Measurements from ENCODE around the gene TTC16. TPM values are rescaled to one million over a fixed set of nuclear protein-coding genes. Genes with fewer than 3 reads are reported as not detected.

TTC16 gene
- total RNA-seq, 1 donor from 2014 or later: not detected

DNA sequence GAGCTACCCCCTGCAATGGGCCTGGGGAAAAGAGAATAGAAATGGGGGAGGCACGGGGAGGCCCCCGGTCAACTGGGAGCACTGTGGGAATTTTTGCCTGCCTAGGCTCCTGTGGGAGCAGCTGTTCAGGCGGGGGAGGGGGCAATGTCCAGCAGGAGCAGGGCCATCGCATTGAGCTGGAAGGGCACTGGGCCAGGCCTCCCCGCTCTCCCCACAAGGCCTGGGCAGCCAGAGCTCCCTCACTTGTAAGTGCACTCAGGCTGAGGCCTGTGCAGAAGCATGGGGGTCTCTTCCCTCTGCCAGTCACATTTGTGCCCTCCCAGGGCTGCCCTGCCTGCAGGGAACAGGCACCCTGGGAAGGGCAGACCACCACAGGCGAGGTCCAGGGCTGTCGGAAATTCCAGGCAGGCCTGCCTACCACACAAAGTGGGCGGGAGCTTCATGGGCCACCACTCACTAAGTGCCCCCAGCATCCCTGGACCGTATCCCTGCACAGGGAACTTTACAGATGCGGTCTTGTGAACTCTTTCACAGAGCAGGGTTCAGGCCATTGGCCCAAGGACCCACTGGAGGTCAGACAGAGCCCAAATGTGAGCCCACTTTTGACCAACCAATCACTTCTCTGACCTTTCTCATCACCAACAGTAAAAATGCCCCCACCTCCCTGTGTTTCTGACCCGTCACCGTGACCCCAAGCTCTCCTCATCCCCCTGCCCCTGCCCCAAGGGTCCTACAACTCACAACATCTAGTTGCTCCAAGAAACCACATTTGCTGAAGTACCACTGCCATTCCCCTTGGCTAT, 10.1 kb upstream of the TTC16 start:
- no peaks in the 10 kb centered on the region for H3K4me1 ChIP-seq (ENCODE audit: insufficient read depth, low read length)
- no peaks in the 10 kb centered on the region for H3K27me3 ChIP-seq (ENCODE audit: insufficient read depth, low read length)
- TF ChIP-seq, protein P1, sequence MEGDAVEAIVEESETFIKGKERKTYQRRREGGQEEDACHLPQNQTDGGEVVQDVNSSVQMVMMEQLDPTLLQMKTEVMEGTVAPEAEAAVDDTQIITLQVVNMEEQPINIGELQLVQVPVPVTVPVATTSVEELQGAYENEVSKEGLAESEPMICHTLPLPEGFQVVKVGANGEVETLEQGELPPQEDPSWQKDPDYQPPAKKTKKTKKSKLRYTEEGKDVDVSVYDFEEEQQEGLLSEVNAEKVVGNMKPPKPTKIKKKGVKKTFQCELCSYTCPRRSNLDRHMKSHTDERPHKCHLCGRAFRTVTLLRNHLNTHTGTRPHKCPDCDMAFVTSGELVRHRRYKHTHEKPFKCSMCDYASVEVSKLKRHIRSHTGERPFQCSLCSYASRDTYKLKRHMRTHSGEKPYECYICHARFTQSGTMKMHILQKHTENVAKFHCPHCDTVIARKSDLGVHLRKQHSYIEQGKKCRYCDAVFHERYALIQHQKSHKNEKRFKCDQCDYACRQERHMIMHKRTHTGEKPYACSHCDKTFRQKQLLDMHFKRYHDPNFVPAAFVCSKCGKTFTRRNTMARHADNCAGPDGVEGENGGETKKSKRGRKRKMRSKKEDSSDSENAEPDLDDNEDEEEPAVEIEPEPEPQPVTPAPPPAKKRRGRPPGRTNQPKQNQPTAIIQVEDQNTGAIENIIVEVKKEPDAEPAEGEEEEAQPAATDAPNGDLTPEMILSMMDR (IDR thresholded peaks at IDR 0.05; ENCODE audit: insufficient read depth, low read depth, low read length): no peak
- TF ChIP-seq EZH2 (IDR thresholded peaks at IDR 0.05; ENCODE audit: insufficient read depth, low read length): no peak
- no peak overlapping the region for H3K27ac ChIP-seq (ENCODE audit: low read depth, low read length)
- no peaks in the 10 kb centered on the region for H3K79me2 ChIP-seq (ENCODE audit: insufficient read depth, low read length)
- H3K9ac ChIP-seq (ENCODE audit: low read length): no peak overlapping the region
- no peaks in the 10 kb centered on the region for H3K36me3 ChIP-seq (ENCODE audit: insufficient read depth, low read length)
- H3K9me3 ChIP-seq (ENCODE audit: insufficient read depth, low read depth, low read length): no peaks in the 10 kb centered on the region
- Mint-ChIP-seq H3K27me3 (ENCODE audit: low read depth, unreplicated experiment) (peaks cover 9% of the 10 kb centered on the region), H3K27ac (ENCODE audit: unreplicated experiment) (no peak overlapping the region), H3K9me3 (ENCODE audit: unreplicated experiment) (peaks cover 2% of the 10 kb centered on the region), H3K36me3 (ENCODE audit: low read depth, unreplicated experiment) (peaks cover 10% of the 10 kb centered on the region), H3K4me3 (ENCODE audit: unreplicated experiment) (no peak overlapping the region), H3K4me1 (ENCODE audit: low read depth, unreplicated experiment) (no peaks in the 10 kb centered on the region)
- DNase-seq (ENCODE audit: low read depth) (no peak), FAIRE-seq (no peak)
- peaks cover 7% of the 10 kb centered on the region for H4K20me1 ChIP-seq (ENCODE audit: insufficient read depth, low read length)
- no peak overlapping the region for H2AFZ ChIP-seq (ENCODE audit: low read depth, low read length)
- no peak overlapping the region for H3K4me3 ChIP-seq (ENCODE audit: insufficient read depth, low read depth, low read length)
- no peak overlapping the region for H3K4me2 ChIP-seq (ENCODE audit: low read length)

DNA sequence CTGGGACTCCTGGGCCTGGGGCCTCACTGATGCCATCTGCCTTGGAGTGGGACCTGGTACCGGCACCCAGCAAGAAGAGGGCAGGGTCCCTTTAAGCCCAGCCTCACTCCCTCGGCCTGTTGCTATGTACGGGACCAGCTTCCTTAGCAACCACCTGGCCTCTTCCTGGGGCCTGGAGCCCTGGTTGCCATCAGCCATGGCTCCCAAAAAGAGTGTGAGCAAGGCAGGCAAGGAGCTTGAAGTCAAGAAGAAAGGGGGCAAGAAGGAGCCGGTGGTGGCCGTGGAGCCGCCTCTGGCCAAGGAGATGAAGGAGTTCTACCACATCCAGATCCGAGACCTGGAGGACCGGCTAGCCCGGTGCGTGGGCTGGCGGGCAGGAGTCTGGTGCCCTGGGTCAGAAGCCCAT, 9.0 kb upstream of the TTC16 start, which contains the start of gene CFAP157:
Gene CFAP157, plus strand, starts transcription at position 153 of the 406 bp plus-strand sequence. Its CDS starts 44 bp downstream, at position 197.
- Histone ChIP-seq H3K4me1 (ENCODE audit: insufficient read depth, low read length) (no peaks in the 10 kb centered on the region), H3K27me3 (ENCODE audit: insufficient read depth, low read length) (no peaks in the 10 kb centered on the region), H2AFZ (ENCODE audit: low read depth, low read length) (no peak within 1 kb of the TSS), H4K20me1 (ENCODE audit: insufficient read depth, low read length) (peaks cover 17% of the 10 kb centered on the region), H3K9me3 (ENCODE audit: insufficient read depth, low read depth, low read length) (no peaks in the 10 kb centered on the region), H3K4me3 (ENCODE audit: insufficient read depth, low read depth, low read length) (no peak within 1 kb of the TSS), H3K27ac (ENCODE audit: low read depth, low read length) (no peak within 1 kb of the TSS), H3K79me2 (ENCODE audit: insufficient read depth, low read length) (no peaks in the 10 kb centered on the region), H3K4me2 (ENCODE audit: low read length) (no peak within 1 kb of the TSS), H3K36me3 (ENCODE audit: insufficient read depth, low read length) (no peaks in the 10 kb centered on the region), H3K9ac (ENCODE audit: low read length) (no peak within 1 kb of the TSS)
- Mint-ChIP-seq H3K27ac (ENCODE audit: unreplicated experiment) (no peak within 1 kb of the TSS), H3K4me1 (ENCODE audit: low read depth, unreplicated experiment) (no peaks in the 10 kb centered on the region), H3K9me3 (ENCODE audit: unreplicated experiment) (peaks cover 2% of the 10 kb centered on the region), H3K27me3 (ENCODE audit: low read depth, unreplicated experiment) (peaks cover 9% of the 10 kb centered on the region), H3K4me3 (ENCODE audit: unreplicated experiment) (no peak within 1 kb of the TSS), H3K36me3 (ENCODE audit: low read depth, unreplicated experiment) (peaks cover 10% of the 10 kb centered on the region)
- DNase-seq (ENCODE audit: low read depth) (no peak), FAIRE-seq (no peak)
- TF ChIP-seq EZH2 (IDR thresholded peaks at IDR 0.05; ENCODE audit: insufficient read depth, low read length): no peak
- TF ChIP-seq, protein P1 (IDR thresholded peaks at IDR 0.05; ENCODE audit: insufficient read depth, low read depth, low read length): no peak

DNA sequence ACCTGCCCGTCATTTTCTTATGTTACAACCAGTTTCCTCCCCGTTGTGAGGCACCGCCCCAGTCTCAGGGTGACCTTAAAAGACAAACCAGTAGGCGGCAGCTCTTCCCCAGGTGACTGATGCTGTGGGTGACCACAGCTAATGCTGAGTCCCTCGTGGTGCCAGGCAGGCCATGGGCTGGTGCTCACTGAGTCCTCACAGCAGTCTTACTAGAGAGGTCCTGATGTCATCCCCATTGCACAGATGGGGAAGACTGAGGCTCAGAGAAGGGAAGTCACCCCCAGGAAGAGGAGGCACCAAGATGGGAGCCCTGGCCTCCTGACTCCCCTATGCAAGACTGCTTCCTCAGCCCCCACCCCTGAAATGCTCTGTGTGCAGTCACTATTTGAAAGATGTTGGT, 8.1 kb upstream of the TTC16 start:
- H3K27me3 Mint-ChIP-seq (ENCODE audit: low read depth, unreplicated experiment): peaks cover 9% of the 10 kb centered on the region
- Histone ChIP-seq H3K4me1 (ENCODE audit: insufficient read depth, low read length) (no peaks in the 10 kb centered on the region), H3K79me2 (ENCODE audit: insufficient read depth, low read length) (no peaks in the 10 kb centered on the region), H3K9me3 (ENCODE audit: insufficient read depth, low read depth, low read length) (no peaks in the 10 kb centered on the region), H3K4me3 (ENCODE audit: insufficient read depth, low read depth, low read length) (no peak overlapping the region), H3K9ac (ENCODE audit: low read length) (no peak overlapping the region), H2AFZ (ENCODE audit: low read depth, low read length) (no peak overlapping the region), H3K27me3 (ENCODE audit: insufficient read depth, low read length) (no peaks in the 10 kb centered on the region), H3K36me3 (ENCODE audit: insufficient read depth, low read length) (no peaks in the 10 kb centered on the region), H3K27ac (ENCODE audit: low read depth, low read length) (no peak overlapping the region), H4K20me1 (ENCODE audit: insufficient read depth, low read length) (peaks cover 25% of the 10 kb centered on the region), H3K4me2 (ENCODE audit: low read length) (no peak overlapping the region)
- H3K4me3 Mint-ChIP-seq (ENCODE audit: unreplicated experiment): no peak overlapping the region
- no peak for FAIRE-seq
- TF ChIP-seq EZH2 (IDR thresholded peaks at IDR 0.05; ENCODE audit: insufficient read depth, low read length): no peak
- TF ChIP-seq, protein P1 (IDR thresholded peaks at IDR 0.05; ENCODE audit: insufficient read depth, low read depth, low read length): no peak
- DNase-seq (ENCODE audit: low read depth): no peak
- H3K27ac Mint-ChIP-seq (ENCODE audit: unreplicated experiment): no peak overlapping the region
- peaks cover 2% of the 10 kb centered on the region for H3K9me3 Mint-ChIP-seq (ENCODE audit: unreplicated experiment)
- peaks cover 12% of the 10 kb centered on the region for H3K36me3 Mint-ChIP-seq (ENCODE audit: low read depth, unreplicated experiment)
- H3K4me1 Mint-ChIP-seq (ENCODE audit: low read depth, unreplicated experiment): no peaks in the 10 kb centered on the region
